GM18502 (cell line): ENCODE results near the gene CDYL.

Experiments
- ATAC-seq: cut with Tn5 transposase; IDR thresholded peaks from one replicate; pipeline ENCODE4 v1.9.1; 2021; ENCODE audit warnings: mild to moderate bottlenecking; ENCODE audit not compliant: unreplicated experiment, poor library complexity

CDYL gene

DNA sequence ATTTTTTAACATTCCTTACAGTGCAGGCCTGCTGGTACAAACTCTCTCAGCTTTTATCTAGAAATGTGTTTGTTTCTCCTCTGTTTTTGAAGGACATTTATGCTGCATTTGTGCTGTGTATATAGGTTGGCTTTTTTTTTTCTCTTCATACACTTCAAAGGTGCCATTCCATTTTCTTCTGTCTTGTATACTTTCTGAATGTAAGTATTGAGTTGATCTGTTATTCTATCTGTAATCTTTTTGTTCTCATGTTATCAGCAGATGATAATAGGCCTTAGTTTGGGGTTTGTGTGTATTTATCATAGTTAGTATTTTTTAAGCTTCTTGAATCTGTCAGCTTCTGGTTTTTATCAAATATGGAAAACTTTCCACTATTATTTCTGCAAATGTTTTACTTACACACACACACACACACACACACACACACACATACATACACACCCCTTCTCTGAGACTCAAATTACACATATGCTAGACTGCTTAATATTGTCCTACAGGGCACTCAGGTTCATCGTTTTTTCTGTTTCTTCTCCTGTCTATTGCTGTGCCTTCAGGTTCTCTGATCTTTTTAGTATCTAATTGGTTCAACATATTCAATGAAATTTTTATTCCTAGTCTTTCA, 153.0 kb downstream of the CDYL start:
- no peak for ATAC-seq

DNA sequence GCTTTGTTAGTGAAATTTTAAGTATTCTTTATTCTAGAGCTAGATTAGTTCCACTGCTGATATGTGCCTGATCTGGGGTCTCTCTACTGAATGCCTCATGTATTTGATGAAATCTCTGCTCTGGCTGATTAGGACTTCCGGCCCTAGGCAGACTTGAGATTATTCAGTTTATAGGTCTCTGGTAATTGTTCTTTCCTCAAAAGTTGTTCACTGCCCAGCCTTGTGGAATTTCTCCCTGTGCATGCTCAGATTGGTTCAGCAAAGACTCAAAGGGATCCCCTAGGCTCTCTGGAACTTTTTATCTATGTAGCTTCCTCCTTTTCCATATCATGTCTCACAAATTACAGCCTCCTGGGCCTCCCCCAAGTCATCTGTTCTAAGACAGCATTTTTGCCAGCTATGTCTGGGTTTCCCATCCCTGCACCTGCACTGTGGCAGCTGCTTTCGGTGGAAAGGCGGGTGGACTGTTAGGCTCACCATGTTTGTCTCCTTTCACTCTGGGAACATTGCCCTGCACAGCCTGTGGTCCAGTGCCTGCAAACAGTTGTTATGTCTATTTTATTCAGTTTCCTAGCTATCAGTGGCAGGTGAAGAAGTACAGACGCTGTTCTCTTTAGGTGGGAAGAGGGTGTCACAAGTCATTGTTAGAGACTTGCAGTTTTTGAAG, 154.0 kb downstream of the CDYL start:
- ATAC-seq, result no peak

DNA sequence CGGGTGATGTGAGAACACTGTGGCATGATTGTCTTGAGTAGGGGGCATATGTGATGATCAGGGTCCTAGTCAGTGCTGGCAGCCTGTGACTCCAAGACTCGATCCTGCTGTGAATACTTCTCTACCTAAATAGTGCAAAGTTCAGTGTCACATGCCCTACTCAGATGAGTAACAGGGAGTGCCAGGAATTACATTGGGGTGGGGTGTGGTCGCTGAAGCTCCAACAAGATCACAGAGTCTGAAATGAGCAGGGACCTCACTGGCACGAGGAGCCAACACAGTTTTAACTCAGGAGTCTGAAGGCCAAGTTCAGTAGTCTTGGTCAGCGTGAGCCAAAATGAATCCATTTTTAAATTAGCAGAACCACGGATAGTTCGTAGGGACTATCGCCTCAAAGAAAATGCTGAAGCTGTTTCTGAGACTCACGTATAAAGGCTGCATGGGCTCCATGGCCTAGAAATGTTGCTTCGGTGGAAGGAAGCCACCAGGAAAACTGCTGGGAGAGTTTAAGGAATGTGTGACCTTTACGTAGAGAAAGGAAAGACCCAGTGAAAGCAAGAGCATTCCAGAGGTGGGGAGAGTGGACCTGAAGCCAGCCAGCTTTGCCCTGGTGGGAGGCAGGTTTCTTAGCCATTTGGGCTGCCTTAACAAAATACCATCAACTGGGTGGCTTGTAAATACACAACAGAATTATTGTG, 155.5 kb downstream of the CDYL start:
- ATAC-seq, result no peak

DNA sequence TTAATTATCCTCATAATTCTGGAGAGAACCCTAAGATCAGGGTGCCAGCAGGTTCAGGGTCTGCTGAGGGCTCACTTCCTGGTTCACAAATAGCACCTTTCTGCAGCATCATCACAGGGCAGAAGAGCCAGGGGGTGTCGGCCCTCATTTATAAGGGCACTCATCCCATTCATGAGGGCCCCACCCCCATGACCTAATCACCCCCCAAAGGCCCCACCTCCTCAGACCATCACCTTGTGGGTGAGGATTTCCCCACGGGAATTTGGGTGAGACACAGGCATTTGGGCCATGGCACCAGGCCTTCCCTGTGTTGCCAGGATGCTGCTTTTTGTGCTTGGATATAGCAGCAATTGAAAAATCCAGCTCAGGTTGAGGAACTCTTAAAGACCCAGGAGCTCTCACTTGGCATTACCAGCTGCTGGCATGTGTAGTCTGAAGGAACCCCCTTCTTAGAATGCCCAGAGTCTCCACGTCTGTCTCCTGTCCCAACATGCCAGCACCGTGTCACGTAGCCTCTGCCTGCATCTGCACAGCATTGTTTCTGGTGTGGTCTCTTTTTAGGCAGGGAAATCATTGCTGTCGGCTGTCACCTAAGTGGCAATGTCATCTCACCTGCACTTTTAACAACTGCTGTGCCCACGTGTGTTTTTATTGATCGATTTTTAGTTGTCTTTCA, 156.2 kb downstream of the CDYL start:
- no peak for ATAC-seq

DNA sequence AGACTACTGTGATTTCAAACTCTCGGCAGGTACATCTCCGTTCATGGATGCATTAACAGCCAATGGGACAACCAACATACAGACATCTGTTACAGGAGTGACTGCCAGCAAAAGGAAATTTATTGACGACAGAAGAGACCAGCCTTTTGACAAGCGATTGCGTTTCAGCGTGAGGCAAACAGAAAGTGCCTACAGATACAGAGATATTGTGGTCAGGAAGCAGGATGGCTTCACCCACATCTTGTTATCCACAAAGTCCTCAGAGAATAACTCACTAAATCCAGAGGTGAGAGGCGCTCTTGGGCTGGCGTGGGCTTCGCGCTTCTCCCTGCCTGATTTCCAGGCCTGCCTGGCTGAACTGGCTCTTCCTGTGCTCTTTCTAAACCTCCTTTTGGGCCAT, 159.3 kb downstream of the CDYL start:
- ATAC-seq, result no peak

DNA sequence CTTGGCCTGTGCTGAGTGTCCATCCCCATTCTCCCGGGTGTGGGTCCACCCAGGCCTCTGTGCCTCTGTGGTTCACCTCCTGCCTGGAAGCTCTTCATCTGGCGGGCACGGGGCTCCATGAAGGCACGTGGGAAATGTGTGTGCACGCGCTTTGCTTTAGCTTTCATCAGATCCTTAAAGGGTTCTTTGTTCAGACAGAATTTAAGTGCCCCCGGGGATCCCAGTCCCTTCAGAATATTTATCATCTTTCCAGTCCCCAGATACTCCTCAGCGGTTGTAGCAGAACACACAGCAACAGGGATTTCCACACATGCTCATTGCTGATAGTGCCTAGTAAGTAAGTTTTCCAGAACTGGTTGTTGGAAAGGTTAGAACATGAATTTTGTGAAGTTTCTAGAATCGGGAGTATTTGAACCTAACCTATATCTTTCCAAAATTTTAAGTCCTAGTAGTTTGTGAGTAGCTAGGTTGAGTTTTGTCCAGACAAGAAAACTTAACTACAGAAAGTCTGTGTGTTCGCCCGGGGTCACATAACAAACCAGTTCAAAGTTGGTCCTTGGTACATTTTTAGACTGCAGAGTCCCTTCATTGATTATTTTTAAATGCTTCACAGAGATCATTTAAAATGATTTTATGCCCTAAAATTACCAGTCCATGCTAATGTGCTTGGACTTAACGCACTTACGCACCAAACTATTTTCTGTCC, 159.9 kb downstream of the CDYL start:
- ATAC-seq, result no peak

DNA sequence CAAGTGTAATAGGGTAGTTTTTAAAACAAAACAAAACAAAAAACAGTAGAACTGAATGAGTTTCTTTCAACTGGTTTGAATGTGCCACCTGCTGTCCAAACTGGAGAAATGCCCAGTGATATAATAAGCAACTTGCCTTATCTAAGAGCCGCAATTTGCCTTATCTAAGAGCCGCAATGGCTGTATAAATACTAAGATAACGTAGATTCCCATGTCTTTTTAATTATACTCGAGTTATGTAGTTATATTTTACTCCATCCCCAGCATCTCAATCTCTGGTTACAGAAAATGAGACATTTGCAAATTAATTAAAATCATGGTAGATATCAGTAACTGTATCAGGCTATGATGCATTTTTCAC, 160.5 kb downstream of the CDYL start:
- ATAC-seq, result no peak

DNA sequence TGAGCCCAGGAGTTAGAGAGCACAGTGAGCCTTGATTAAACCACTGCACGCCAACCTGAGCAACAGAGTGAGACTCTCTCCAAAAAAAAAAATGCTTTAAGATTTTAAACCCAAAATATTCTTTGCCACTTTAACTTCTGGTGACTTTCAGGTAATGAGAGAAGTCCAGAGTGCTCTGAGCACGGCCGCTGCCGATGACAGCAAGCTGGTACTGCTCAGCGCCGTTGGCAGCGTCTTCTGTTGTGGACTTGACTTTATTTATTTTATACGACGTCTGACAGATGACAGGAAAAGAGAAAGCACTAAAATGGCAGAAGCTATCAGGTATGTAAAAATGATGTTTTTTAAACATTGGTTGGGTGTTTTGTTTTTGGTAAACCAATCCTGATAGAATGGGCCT, 161.2 kb downstream of the CDYL start:
- no peak for ATAC-seq

DNA sequence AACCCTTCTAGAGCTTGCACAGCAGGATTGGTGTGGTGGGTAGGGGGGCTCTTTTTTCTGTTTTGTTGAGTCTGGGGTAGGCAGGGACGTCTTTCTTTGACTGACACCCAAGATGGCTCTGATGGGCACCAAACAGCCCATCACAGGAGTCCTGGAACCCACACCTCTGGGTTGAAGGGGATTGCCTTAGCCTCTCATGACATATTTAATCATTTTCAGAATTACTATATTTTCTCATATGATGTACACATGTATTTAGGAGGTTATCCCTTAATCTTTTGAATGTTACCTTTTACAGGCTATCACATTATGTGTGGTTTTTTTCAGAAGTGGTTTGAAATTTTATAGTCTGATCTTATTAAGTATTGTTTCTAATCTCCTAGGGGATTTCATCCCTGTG, 163.0 kb downstream of the CDYL start:
- ATAC-seq, result no peak

DNA sequence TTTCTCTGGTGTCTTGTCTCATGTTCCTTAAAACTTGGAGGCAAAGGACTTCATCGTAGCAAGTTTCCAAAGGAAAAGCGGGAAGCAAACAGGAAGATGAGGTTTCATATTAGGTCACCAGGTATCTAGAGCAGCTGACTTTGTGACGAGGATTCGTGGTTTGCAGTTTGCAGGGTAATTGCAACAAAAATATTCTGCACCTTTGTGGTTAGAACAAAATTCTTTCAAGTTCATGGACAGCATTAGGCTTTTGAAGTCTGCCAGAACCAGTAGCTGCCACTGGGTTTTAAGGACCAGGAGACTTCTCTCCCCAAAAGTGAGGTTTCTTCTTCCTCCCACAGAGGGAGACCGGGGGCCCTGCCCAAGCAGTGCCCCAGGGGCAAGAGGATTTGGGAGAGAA, 164.2 kb downstream of the CDYL start:
- ATAC-seq, result no peak

DNA sequence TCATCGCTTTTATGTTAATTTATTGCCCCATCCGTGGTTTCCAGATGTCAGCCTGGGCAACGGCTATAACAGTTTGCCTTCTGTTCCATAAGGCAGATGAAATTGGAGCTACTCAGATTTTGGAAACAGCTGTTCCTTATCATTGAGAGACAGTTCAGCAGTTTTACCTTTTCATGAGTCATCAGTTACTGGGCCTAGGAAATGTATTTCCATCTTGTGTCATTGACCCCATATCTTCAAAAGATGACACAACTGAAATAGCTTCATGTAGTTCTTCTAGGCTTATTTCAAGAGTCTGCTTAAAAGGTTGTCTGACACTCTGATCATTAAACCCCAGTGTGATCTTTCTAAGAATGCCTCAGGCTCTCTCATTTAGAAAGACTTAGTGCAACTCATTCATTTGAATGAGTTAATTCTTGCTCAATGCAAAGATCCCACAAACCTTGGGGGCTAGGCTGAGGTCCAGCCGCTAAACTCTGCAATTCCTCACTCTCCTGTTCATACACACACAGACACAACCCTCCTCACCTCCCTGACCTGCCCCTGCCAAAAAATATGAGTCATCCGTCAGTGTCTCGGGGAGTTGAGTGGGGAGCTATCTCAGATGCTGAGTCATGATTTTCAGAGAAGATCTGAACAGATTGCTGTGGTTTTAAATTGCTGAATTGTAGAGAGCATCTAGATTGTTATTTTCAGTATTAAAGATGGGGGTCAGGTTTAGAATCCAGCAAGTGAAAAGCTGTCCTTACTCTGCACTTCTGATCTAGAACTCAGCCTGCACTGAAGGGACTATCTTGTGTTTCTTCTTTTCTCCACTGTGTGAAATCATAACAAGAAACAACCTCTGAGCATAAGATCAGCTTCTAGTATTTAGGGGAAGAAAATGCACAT, 165.8 kb downstream of the CDYL start:
- ATAC-seq, result peak; percentile 76

DNA sequence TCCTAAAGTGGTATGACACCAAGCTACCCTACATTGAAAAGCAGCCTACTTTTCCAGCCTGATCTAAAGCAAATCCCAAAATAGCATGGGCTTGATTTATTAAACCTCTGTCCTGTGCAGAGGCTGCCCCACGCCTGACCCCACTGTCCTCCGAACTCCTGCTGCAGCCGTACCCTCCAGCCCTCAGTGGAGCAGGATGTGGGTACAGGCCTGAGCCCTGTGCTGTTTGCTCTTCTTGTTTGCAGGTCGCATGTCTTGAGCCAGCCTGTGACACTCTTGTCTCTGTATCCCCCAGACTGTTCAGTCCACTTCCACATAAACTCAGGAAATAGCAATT, 166.4 kb downstream of the CDYL start:
- peak; percentile 8 for ATAC-seq

DNA sequence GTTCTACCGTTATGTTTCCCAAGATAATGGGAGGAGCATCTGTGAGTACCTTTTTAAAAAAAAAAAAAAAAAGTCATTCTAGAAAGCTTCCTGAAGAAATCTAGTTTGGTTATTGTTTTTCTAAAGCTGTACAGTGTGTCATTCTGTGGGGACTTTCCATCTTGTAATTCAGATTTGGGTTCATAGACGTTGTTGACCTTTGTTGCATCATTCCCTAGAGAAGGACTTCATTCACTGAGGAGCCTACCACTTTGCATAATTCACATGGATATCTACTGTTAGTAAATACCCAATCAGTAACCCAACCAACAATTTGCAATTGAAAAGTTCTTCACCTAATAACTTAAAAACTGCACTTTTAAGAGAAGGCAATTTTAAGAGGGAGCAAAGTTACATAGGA, 167.5 kb downstream of the CDYL start:
- no peak for ATAC-seq

DNA sequence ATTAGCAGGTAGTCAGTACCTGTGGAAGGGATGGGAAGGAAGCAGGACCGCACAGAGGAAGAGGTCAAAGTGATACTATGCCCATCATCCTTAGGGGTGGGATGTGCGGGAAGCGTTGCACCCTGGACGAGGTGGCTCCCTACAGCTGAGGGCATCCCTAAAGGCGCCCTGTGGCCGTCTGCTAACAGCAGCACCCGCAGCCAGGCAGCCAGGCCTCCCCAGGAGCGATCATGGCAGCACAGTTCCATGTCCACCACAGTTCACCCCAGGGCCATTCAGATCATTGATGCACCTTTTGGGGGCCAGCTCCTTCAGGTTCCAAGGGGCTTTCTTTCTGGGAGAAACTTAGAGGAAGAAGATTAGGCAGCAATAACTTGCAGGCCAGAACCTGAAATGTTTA, 168.1 kb downstream of the CDYL start:
- ATAC-seq, result no peak

DNA sequence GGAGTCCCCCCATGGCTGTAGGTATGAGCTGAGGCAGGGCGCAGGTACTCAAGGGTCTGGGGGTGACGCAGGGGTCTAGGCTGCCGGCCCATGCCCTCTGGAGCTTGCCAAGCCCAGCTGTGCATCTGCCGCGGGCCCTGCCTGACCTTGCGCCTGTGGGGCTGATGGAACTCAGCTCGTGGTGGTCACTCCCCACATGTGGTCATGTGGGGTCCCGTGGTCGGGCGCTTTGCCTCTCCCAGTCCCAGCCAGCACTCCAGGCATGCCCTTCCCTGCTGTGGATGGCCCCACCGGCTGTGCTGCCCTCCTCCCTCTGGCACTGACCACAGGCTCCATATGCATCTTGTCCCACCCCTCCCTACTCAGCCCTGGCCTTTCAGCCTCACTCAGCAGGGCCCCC, 170.3 kb downstream of the CDYL start:
- ATAC-seq, result no peak

DNA sequence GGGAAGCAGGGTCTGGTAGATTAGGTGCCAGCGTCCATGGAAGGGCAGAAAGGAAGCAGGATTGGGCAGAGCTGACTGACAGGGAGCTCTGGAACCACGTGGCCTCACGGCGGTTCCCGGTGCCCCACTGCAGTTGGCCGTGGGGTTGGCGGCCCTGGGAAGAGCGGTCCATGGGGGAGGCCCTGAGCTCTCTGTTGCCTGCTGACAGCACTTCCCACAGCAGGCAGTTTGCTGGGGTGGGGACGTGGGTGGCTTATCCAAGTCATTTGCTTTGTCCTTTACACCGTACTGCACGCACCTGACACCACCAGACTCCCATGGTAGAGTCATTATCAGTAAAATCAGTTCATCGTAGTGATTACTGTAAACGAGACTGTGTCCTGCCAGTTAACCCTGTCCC, 171.5 kb downstream of the CDYL start:
- no peak for ATAC-seq

DNA sequence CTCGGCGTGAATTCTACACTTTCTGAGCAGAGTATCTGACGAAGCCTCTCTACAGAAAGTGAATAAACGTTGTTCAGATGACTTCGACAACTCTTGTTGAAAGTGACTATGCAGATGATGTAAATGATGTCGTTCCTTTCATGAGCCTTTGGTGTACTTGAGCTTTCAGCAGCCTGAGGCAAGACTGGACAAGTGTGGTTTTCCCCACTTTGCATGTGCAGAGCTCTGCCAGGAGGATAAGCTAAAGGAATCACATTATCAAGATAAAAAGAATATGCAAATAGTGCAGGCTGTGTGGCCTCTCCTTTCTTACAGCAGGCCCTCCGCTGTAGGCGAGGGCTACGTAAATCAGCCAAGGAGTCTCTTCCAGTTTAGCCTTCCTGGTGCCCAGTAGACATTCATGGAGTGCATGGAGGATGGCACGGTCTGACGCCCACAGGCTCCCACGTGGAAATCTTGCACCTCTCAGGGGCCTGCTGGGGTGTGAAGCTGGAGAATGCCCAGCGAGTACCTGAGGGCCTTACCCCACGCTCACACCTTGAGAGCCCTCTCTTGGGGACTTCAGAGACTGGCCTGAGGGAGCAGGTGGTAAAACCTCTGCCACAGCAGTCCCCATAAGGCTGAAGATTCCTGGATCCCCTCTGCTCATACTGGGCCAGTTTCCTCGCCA, 172.7 kb downstream of the CDYL start:
- ATAC-seq, result no peak

DNA sequence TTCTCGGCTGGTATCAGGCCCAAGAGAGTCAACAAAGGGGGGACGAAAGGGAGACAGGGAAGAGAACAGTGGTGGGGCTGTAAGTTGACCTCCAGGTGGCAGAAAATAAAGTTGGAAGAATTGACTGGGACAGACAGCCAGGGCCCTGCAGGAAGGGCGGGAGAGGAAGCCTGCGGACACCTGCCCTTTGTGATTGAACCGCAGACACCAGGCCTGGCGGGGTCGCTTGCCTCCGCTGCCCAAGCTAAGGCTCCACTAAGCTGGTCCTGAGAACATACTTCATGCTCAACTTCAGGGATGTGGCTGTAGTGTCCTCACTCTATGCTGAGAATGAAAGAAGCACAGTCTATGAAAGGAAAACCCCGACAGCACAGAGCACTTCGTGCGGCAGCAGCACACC, 173.9 kb downstream of the CDYL start:
- ATAC-seq, result no peak

DNA sequence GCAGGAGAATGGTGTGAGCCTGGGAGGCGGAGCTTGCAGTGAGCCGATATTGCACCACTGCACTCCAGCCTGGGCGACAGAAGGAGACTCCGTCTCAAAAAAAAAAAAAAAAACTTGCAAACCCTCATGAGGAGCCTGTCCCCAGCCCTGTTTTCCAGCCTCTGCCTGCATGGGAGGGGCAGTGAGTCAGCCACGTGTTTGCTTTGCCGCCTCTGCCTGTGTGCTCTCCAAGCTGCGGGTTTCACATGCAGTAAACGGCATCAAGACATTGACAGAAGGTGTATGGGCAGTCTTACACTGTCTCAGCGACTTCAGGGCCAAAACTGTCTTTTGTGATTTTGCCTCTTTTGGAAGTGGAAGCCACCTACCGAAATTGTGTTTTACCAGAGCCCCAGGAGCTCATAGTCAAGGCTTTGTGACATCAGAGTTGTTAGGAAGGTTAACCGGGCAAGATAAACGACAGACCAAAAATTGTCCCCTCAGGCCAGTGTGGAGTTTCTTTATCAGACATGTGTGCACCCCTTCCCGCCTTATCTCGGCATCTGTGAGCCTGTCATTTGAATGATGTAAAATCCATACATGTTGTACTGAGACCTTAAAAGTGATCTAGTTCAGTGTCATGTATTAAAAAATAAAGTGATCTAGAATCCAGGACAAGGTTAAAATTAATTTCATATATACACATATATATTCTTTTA, 174.8 kb downstream of the CDYL start:
- ATAC-seq, result no peak
